Liver (tissue), 3 donors: ENCODE data around the gene RPS3.

Experiments
- CTCF ChIP-seq: fragments of 150-350 bp; IDR thresholded peaks from 2 replicates; pipeline ENCODE4 v1.5.1; 2017; ENCODE audit warnings: improper control_type of control experiment, low read depth, low read length; ENCODE audit not compliant: missing input control
- GABPA ChIP-seq, 2 donors: IDR thresholded peaks in 1 of 2; conservative IDR thresholded peaks in 1 of 2; 2 replicates each; pipeline ENCODE4 v1.6.1; 2016; ENCODE audit warnings: antibody characterized with exemption in 2 of 2, mild to moderate bottlenecking in 1 of 2, moderate library complexity in 1 of 2
- JUND ChIP-seq, 2 donors: IDR thresholded peaks; 2 replicates each; pipeline ENCODE4 v1.6.1; 2016; ENCODE audit warnings: antibody characterized with exemption in 2 of 2
- RAD21 ChIP-seq, 2 donors: IDR thresholded peaks; 2 replicates each; pipeline ENCODE4 v1.6.1; 2016; ENCODE audit warnings: antibody characterized with exemption in 2 of 2, mild to moderate bottlenecking in 2 of 2
- SP1 ChIP-seq: IDR thresholded peaks from 2 replicates; pipeline ENCODE4 v1.6.1; 2018; ENCODE audit warnings: antibody characterized with exemption, mild to moderate bottlenecking
- TAF1 ChIP-seq: conservative IDR thresholded peaks from 2 replicates; pipeline ENCODE4 v1.6.1; 2016; ENCODE audit warnings: antibody characterized with exemption, mild to moderate bottlenecking
- YY1 ChIP-seq: IDR thresholded peaks from 2 replicates; pipeline ENCODE4 v1.6.1; 2016; ENCODE audit warnings: antibody characterized with exemption, mild to moderate bottlenecking
- TF ChIP-seq, protein P1 (sequence below): IDR thresholded peaks from 2 replicates; pipeline ENCODE4 v1.6.1; 2016; ENCODE audit warnings: antibody characterized with exemption, mild to moderate bottlenecking
- TF ChIP-seq, protein P2 (sequence below): IDR thresholded peaks from 2 replicates; pipeline ENCODE4 v1.6.1; 2016; ENCODE audit warnings: antibody characterized with exemption
- TF ChIP-seq, protein P3 (sequence below): IDR thresholded peaks from 2 replicates; pipeline ENCODE4 v1.6.1; 2016; ENCODE audit warnings: antibody characterized with exemption
- TF ChIP-seq, protein P4 (sequence below): IDR thresholded peaks from 2 replicates; pipeline ENCODE4 v1.6.1; 2016; ENCODE audit warnings: antibody characterized with exemption
- donor health status: healthy.
- donor health status: healthy.

- TF ChIP-seq CTCF (no peak), SP1 (no peak), YY1 (no peak), RAD21 (IDR thresholded peaks at IDR 0.05) (no peak), JUND (IDR thresholded peaks at IDR 0.05) (no peak), GABPA (IDR thresholded peaks at IDR 0.05 in 1 of 2, conservative IDR thresholded peaks at IDR 0.05 in 1 of 2) (no peak), TAF1 (no peak)
- TF ChIP-seq, protein P1, sequence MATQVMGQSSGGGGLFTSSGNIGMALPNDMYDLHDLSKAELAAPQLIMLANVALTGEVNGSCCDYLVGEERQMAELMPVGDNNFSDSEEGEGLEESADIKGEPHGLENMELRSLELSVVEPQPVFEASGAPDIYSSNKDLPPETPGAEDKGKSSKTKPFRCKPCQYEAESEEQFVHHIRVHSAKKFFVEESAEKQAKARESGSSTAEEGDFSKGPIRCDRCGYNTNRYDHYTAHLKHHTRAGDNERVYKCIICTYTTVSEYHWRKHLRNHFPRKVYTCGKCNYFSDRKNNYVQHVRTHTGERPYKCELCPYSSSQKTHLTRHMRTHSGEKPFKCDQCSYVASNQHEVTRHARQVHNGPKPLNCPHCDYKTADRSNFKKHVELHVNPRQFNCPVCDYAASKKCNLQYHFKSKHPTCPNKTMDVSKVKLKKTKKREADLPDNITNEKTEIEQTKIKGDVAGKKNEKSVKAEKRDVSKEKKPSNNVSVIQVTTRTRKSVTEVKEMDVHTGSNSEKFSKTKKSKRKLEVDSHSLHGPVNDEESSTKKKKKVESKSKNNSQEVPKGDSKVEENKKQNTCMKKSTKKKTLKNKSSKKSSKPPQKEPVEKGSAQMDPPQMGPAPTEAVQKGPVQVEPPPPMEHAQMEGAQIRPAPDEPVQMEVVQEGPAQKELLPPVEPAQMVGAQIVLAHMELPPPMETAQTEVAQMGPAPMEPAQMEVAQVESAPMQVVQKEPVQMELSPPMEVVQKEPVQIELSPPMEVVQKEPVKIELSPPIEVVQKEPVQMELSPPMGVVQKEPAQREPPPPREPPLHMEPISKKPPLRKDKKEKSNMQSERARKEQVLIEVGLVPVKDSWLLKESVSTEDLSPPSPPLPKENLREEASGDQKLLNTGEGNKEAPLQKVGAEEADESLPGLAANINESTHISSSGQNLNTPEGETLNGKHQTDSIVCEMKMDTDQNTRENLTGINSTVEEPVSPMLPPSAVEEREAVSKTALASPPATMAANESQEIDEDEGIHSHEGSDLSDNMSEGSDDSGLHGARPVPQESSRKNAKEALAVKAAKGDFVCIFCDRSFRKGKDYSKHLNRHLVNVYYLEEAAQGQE = no peak
- TF ChIP-seq, protein P2, sequence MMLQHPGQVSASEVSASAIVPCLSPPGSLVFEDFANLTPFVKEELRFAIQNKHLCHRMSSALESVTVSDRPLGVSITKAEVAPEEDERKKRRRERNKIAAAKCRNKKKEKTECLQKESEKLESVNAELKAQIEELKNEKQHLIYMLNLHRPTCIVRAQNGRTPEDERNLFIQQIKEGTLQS = no peak
- TF ChIP-seq, protein P3, sequence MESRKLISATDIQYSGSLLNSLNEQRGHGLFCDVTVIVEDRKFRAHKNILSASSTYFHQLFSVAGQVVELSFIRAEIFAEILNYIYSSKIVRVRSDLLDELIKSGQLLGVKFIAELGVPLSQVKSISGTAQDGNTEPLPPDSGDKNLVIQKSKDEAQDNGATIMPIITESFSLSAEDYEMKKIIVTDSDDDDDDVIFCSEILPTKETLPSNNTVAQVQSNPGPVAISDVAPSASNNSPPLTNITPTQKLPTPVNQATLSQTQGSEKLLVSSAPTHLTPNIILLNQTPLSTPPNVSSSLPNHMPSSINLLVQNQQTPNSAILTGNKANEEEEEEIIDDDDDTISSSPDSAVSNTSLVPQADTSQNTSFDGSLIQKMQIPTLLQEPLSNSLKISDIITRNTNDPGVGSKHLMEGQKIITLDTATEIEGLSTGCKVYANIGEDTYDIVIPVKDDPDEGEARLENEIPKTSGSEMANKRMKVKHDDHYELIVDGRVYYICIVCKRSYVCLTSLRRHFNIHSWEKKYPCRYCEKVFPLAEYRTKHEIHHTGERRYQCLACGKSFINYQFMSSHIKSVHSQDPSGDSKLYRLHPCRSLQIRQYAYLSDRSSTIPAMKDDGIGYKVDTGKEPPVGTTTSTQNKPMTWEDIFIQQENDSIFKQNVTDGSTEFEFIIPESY = no peak
- TF ChIP-seq, protein P4, sequence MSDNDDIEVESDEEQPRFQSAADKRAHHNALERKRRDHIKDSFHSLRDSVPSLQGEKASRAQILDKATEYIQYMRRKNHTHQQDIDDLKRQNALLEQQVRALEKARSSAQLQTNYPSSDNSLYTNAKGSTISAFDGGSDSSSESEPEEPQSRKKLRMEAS = no peak
Measured at GRCh38 chr11:75433443-75433842, 34.1 kb downstream of the RPS3 start.
